ENCODE results near the gene BTBD6. TPM values are rescaled to one million over a fixed set of nuclear protein-coding genes. Genes with fewer than 3 reads are reported as not detected.

BTBD6 gene
- total RNA-seq, 2 experiments from 2014 or later = 49.6 to 51.3 TPM

- Mint-ChIP-seq H3K4me3 (no peak overlapping the region), H3K27ac (no peak overlapping the region), H3K27me3 (no peaks in the 10 kb centered on the region), H3K4me1 (peaks cover 6% of the 10 kb centered on the region), H3K36me3 (peaks cover 12% of the 10 kb centered on the region), H3K9me3 (no peaks in the 10 kb centered on the region)
- ATAC-seq (ENCODE audit: low read depth) = no peak
- no peak for DNase-seq
- POLR2A ChIA-PET = no interaction called here
Measured at GRCh38 chr14:105216490-105217247, 31.7 kb upstream of the BTBD6 start.

- H3K36me3 Mint-ChIP-seq = peaks cover 18% of the 10 kb centered on the region
- H3K27me3 Mint-ChIP-seq = no peaks in the 10 kb centered on the region
- no peak overlapping the region for H3K27ac Mint-ChIP-seq
- H3K9me3 Mint-ChIP-seq = no peaks in the 10 kb centered on the region
- DNase-seq = no peak
- POLR2A ChIA-PET = no interaction called here
- no peak overlapping the region for H3K4me3 Mint-ChIP-seq
- ATAC-seq (ENCODE audit: low read depth) = no peak
- H3K4me1 Mint-ChIP-seq = peaks cover 6% of the 10 kb centered on the region
Measured at GRCh38 chr14:105217774-105218173, 30.6 kb upstream of the BTBD6 start.

- DNase-seq (no peak), ATAC-seq (ENCODE audit: low read depth) (no peak)
- no peaks in the 10 kb centered on the region for H3K9me3 Mint-ChIP-seq
- POLR2A ChIA-PET = no interaction called here
- H3K27ac Mint-ChIP-seq = no peak overlapping the region
- peaks cover 6% of the 10 kb centered on the region for H3K4me1 Mint-ChIP-seq
- H3K27me3 Mint-ChIP-seq = no peaks in the 10 kb centered on the region
- H3K4me3 Mint-ChIP-seq = no peak overlapping the region
- H3K36me3 Mint-ChIP-seq = peaks cover 21% of the 10 kb centered on the region
Measured at GRCh38 chr14:105218611-105219010, 29.7 kb upstream of the BTBD6 start.

GRCh38 chr14:105219043-105219612 lies 29.2 kb upstream of the BTBD6 start:
- Mint-ChIP-seq H3K4me1 (peaks cover 6% of the 10 kb centered on the region), H3K9me3 (no peaks in the 10 kb centered on the region), H3K4me3 (no peak overlapping the region), H3K36me3 (peaks cover 21% of the 10 kb centered on the region), H3K27me3 (no peaks in the 10 kb centered on the region), H3K27ac (no peak overlapping the region)
- POLR2A ChIA-PET = no interaction called here
- DNase-seq (no peak), ATAC-seq (ENCODE audit: low read depth) (no peak)

- ATAC-seq (ENCODE audit: low read depth) = no peak
- DNase-seq = no peak
- no peaks in the 10 kb centered on the region for H3K9me3 Mint-ChIP-seq
- no peak overlapping the region for H3K27ac Mint-ChIP-seq
- peaks cover 6% of the 10 kb centered on the region for H3K4me1 Mint-ChIP-seq
- no peak overlapping the region for H3K4me3 Mint-ChIP-seq
- H3K27me3 Mint-ChIP-seq = no peaks in the 10 kb centered on the region
- POLR2A ChIA-PET = interaction anchor here (0.6 kb wide), 1 partner anchor 120 kb away, joined by 4 read pairs; no protein-coding TSS in a partner anchor
- peaks cover 21% of the 10 kb centered on the region for H3K36me3 Mint-ChIP-seq
Measured at GRCh38 chr14:105219753-105220152, 28.6 kb upstream of the BTBD6 start.

- Mint-ChIP-seq H3K27ac (no peak overlapping the region), H3K36me3 (peaks cover 17% of the 10 kb centered on the region), H3K4me1 (no peaks in the 10 kb centered on the region)
Measured at GRCh38 chr14:105220699-105221597, 27.4 kb upstream of the BTBD6 start.

GRCh38 chr14:105221598-105222178 lies 26.6 kb upstream of the BTBD6 start:
- no peak overlapping the region for H3K27ac Mint-ChIP-seq
- POLR2A ChIA-PET = no interaction called here
- no peaks in the 10 kb centered on the region for H3K4me1 Mint-ChIP-seq
- no peaks in the 10 kb centered on the region for H3K27me3 Mint-ChIP-seq
- H3K36me3 Mint-ChIP-seq = peaks cover 18% of the 10 kb centered on the region
- H3K9me3 Mint-ChIP-seq = no peaks in the 10 kb centered on the region
- no peak for ATAC-seq (ENCODE audit: low read depth)
- no peak for DNase-seq
- H3K4me3 Mint-ChIP-seq = no peak overlapping the region

More at GRCh38 chr14:105220699-105221597, 27.4 kb upstream of the BTBD6 start:
- DNase-seq (no peak), ATAC-seq (ENCODE audit: low read depth) (no peak)
- Mint-ChIP-seq H3K27me3 (no peaks in the 10 kb centered on the region), H3K4me3 (no peak overlapping the region), H3K9me3 (no peaks in the 10 kb centered on the region)
- POLR2A ChIA-PET = no interaction called here

- Mint-ChIP-seq H3K36me3 (peaks cover 19% of the 10 kb centered on the region), H3K9me3 (no peaks in the 10 kb centered on the region), H3K27me3 (no peaks in the 10 kb centered on the region), H3K4me1 (no peaks in the 10 kb centered on the region), H3K4me3 (no peak overlapping the region), H3K27ac (no peak overlapping the region)
- DNase-seq (no peak), ATAC-seq (ENCODE audit: low read depth) (no peak)
- POLR2A ChIA-PET = no interaction called here
Measured at GRCh38 chr14:105223260-105223659, 25.1 kb upstream of the BTBD6 start.

- Mint-ChIP-seq H3K9me3 (no peaks in the 10 kb centered on the region), H3K36me3 (peaks cover 18% of the 10 kb centered on the region), H3K27ac (no peak overlapping the region), H3K4me3 (no peak overlapping the region), H3K4me1 (no peaks in the 10 kb centered on the region), H3K27me3 (no peaks in the 10 kb centered on the region)
- POLR2A ChIA-PET = no interaction called here
- no peak for ATAC-seq (ENCODE audit: low read depth)
- no peak for DNase-seq
Measured at GRCh38 chr14:105223770-105224544, 24.4 kb upstream of the BTBD6 start.

- H3K27me3 Mint-ChIP-seq = no peaks in the 10 kb centered on the region
- peaks cover 18% of the 10 kb centered on the region for H3K36me3 Mint-ChIP-seq
- no peaks in the 10 kb centered on the region for H3K4me1 Mint-ChIP-seq
- DNase-seq (no peak), ATAC-seq (ENCODE audit: low read depth) (no peak)
- H3K4me3 Mint-ChIP-seq = no peak overlapping the region
- H3K9me3 Mint-ChIP-seq = no peaks in the 10 kb centered on the region
- POLR2A ChIA-PET = no interaction called here
- H3K27ac Mint-ChIP-seq = no peak overlapping the region
Measured at GRCh38 chr14:105224845-105225570, 23.3 kb upstream of the BTBD6 start.

- Mint-ChIP-seq H3K36me3 (peaks cover 18% of the 10 kb centered on the region), H3K27ac (no peak overlapping the region), H3K27me3 (no peaks in the 10 kb centered on the region), H3K9me3 (no peaks in the 10 kb centered on the region), H3K4me1 (no peaks in the 10 kb centered on the region), H3K4me3 (no peak overlapping the region)
- ATAC-seq (ENCODE audit: low read depth) (no peak), DNase-seq (no peak)
- POLR2A ChIA-PET = no interaction called here
Measured at GRCh38 chr14:105226198-105226597, 22.1 kb upstream of the BTBD6 start.

- H3K4me1 Mint-ChIP-seq = no peaks in the 10 kb centered on the region
- POLR2A ChIA-PET = no interaction called here
- H3K36me3 Mint-ChIP-seq = peaks cover 12% of the 10 kb centered on the region
- H3K27me3 Mint-ChIP-seq = no peaks in the 10 kb centered on the region
- ATAC-seq (ENCODE audit: low read depth) (no peak), DNase-seq (no peak)
- H3K9me3 Mint-ChIP-seq = no peaks in the 10 kb centered on the region
- H3K4me3 Mint-ChIP-seq = no peak overlapping the region
- no peak overlapping the region for H3K27ac Mint-ChIP-seq
Measured at GRCh38 chr14:105227346-105227745, 21.0 kb upstream of the BTBD6 start.

Data from activated naive CD8-positive, alpha-beta T cell treated with anti-CD3 and anti-CD28 coated beads, Interleukin-2, amount 10 ng/mL, durations not matched to agents 7 days and 5 days (primary cell).